Hematopoietic multipotent progenitor cell treated with erythropoietin and hydrocortisone succinate and interleukin-3 and kit ligand, for 6 days (in vitro differentiated cells): ENCODE data around the gene HEY2.
"Not testable (repeated sequence)": the region's sequence is repeated elsewhere in the genome, so short reads cannot be mapped to it uniquely, and the experiment has no call there.

Experiments used
- DNase-seq: peaks from one replicate; pipeline ENCODE4 v3.0.0-alpha.2; 2015

The HEY2 gene

GRCh38 chr6:125749173-125749864, at the start of gene HEY2:
Gene HEY2, plus strand, starts transcription at chr6:125749632. Its CDS starts 145 bp downstream, at chr6:125749777.
- DNase-seq, result peak; percentile 92

GRCh38 chr6:125700581-125701353, 48.7 kb upstream of the HEY2 start:
- DNase-seq, result no peak

GRCh38 chr6:125701354-125701668, 48.1 kb upstream of the HEY2 start:
- no peak for DNase-seq

- DNase-seq, result not testable (repeated sequence)
Measured at GRCh38 chr6:125703882-125704281, 45.5 kb upstream of the HEY2 start.

GRCh38 chr6:125707615-125708243, 41.7 kb upstream of the HEY2 start:
- no peak for DNase-seq

GRCh38 chr6:125711013-125711675, 38.3 kb upstream of the HEY2 start:
- DNase-seq, result no peak

- DNase-seq, result no peak
Measured at GRCh38 chr6:125714441-125715090, 34.9 kb upstream of the HEY2 start.

GRCh38 chr6:125717120-125717731, 32.2 kb upstream of the HEY2 start:
- no peak for DNase-seq

- no peak for DNase-seq
Measured at GRCh38 chr6:125718109-125718508, 31.3 kb upstream of the HEY2 start.

- DNase-seq, result no peak
Measured at GRCh38 chr6:125722886-125723285, 26.5 kb upstream of the HEY2 start.

GRCh38 chr6:125727216-125727615, 22.2 kb upstream of the HEY2 start:
- DNase-seq, result no peak

- DNase-seq, result no peak
Measured at GRCh38 chr6:125728739-125729138, 20.7 kb upstream of the HEY2 start.

- no peak for DNase-seq
Measured at GRCh38 chr6:125729983-125730382, 19.4 kb upstream of the HEY2 start.

GRCh38 chr6:125732398-125732797, 17.0 kb upstream of the HEY2 start:
- DNase-seq, result no peak

GRCh38 chr6:125733516-125734300, 15.7 kb upstream of the HEY2 start:
- DNase-seq, result no peak

- DNase-seq, result no peak
Measured at GRCh38 chr6:125738276-125738675, 11.2 kb upstream of the HEY2 start.

- no peak for DNase-seq
Measured at GRCh38 chr6:125739364-125739763, 10.1 kb upstream of the HEY2 start.

GRCh38 chr6:125741336-125741735, 8.1 kb upstream of the HEY2 start:
- no peak for DNase-seq

- no peak for DNase-seq
Measured at GRCh38 chr6:125742024-125742423, 7.4 kb upstream of the HEY2 start.

GRCh38 chr6:125742464-125743120, 6.8 kb upstream of the HEY2 start:
- no peak for DNase-seq

GRCh38 chr6:125743604-125744003, 5.8 kb upstream of the HEY2 start:
- DNase-seq, result no peak
